Hematopoietic multipotent progenitor cell treated with erythropoietin and hydrocortisone succinate and interleukin-3 and kit ligand, for 17 days (in vitro differentiated cells): ENCODE data around the gene CX3CR1.

Source experiments
- DNase-seq: peaks from one replicate; pipeline ENCODE4 v3.0.0-alpha.2; 2015; ENCODE audit warnings: low spot score

Gene CX3CR1

GRCh38 chr3:39291903-39292329, 12.1 kb upstream of the CX3CR1 start:
- peak; percentile 79 for DNase-seq

GRCh38 chr3:39290255-39290654, 10.4 kb upstream of the CX3CR1 start:
- DNase-seq = no peak

DNA sequence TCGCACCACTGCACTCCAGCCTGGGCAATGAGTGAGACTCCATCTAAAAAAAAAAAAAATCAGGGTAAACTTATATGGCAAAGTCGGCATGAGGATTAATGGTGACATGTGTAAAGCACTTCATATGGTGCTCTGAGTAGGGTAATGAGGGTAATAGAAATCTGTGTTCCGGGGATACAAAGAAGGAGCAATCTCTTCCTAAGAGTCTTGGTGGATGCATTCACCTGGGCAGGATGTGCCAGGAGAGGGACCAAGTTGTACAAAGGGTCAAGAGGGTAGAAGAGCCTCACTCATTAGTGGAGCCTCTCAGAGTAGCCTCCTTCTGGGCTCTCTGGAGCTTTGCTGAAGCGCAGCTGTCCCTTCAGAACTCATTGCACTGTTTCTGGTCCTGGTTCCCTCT, 9.3 kb upstream of the CX3CR1 start:
- no peak for DNase-seq

GRCh38 chr3:39288300-39288808, 8.5 kb upstream of the CX3CR1 start:
- DNase-seq = peak; percentile 63

DNA sequence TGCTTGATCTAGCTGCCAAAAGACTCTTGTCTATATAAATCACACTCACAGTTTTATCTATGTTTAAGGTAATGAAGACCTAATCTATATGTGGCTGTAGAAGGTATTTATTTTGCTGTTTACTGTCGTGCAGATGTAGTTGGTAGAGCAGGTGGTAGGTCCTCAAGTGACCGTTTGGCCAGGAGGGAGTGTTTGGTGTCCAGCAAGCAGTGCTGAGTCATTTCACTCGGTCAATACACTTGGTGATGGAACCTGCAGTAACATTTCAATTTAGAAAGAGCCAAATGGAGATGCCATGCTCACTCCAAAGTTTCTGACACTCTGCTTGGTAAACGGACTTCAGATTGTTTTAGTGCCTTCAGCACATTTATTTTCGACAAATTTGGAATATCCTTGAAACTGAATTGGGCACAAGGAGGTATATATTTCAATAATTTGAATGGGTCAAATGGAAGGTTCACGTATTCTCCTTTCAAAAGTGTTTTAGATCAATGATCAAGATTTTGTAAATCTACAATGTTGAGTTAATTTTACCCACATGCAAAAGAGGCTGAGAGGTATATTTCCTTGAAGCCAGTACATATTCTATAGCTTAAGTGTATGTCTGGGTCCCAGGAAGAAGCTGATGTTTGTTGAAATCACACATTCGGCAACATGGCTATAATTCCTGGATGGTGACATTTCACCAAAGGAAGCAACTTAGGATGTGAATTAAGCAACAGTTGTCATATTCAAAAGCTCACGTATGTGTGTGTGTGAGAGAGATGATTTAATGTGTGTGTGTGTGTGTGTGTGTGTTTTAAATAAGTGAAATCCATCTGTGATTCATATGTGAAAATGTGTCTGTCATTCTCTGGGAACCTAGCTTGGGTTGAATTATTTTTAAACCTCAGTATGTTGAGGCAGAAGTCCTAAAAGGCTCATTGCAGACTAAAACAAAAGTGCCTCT, 7.7 kb upstream of the CX3CR1 start:
- DNase-seq = no peak

DNA sequence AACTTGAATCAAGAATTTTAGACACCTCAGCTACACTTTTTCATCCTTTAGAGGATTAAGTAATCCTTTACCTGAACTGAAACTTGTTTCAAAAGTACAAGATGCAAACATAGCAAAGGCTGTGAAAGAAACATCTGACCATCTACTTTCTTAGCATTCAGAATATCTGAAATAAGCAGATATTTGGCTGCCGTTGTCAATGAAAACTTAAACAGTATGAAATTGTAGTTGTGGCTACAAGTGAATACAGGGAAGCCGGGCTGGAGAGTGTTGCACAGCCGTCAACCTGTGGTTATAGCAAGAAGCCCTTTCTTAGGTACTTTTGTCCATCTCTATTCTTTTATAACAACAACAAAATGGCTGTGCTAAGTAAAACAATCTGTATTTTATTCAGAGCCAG, 6.9 kb upstream of the CX3CR1 start:
- DNase-seq = no peak

GRCh38 chr3:39285332-39285731, 5.5 kb upstream of the CX3CR1 start:
- DNase-seq = no peak

DNA sequence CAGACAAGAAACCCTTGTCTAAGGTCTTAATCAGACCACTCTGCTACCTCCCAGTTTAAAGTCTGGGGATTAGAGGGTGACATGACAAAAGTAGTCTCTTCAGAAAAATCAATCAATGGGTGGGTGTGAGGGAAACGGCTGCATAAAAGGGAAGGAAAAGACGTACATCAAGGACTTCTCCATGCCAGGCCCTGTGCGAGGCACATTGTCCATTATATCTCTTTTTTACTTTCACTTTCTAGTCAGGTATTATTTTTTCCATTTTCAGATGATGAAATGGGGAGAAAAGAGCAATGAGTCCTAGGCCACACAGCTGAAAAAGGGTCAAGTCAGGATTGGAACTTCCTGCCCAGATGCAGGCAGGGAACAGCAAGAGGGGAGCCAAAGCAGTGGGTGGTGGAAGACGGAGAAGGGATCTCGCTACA, 4.6 kb upstream of the CX3CR1 start:
- no peak for DNase-seq

- DNase-seq = no peak
Observed at GRCh38 chr3:39282057-39282456, 2.2 kb upstream of the CX3CR1 start.

GRCh38 chr3:39281533-39281932, 1.7 kb upstream of the CX3CR1 start:
- DNase-seq = no peak

DNA sequence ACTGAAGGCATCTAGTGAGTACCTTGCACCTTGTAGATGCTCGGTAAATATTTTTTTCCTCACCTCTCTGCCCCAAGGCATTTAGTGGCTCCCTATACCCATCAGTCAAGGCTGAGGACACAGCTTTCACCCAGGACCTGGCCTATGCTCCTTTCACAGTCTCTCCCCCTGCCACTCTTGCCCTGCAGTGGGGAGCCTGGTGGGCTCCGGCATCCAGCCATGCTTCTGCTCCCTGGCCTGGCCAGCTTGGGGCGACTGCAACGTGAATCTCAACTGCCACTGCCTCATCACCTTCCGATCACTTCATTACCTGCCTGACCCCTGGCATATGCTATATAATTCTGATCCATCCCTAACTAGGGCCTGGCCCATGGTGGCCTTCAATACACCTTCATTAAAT, 735 bp upstream of the CX3CR1 start:
- DNase-seq = no peak

GRCh38 chr3:39278616-39278935, 1.3 kb downstream of the CX3CR1 start:
- no peak for DNase-seq

GRCh38 chr3:39277893-39278615, 1.8 kb downstream of the CX3CR1 start:
- DNase-seq = no peak

DNA sequence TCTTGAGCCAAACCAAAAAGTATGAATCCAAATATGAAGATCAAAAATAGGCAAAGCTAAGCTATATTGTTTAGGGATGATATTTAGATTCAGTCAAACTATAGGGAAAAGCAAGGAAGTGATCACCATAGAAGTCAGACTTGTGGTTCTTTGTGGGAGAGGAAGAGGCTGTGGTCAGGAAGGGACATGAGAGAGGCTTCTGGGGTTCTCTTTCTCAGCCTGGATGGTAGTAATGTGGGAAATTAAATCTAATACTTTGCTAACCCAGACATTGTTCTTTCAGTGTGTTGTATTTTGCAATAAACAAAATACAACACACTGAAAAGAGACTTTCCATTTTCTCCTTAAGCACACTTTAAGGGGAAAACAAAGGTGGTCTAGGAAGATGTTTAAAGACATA, 3.1 kb downstream of the CX3CR1 start:
- DNase-seq = no peak

- DNase-seq = no peak
Observed at GRCh38 chr3:39275963-39276593, 3.8 kb downstream of the CX3CR1 start.

- DNase-seq = no peak
Observed at GRCh38 chr3:39275052-39275451, 4.8 kb downstream of the CX3CR1 start.

- DNase-seq = no peak
Observed at GRCh38 chr3:39273119-39273518, 6.7 kb downstream of the CX3CR1 start.

DNA sequence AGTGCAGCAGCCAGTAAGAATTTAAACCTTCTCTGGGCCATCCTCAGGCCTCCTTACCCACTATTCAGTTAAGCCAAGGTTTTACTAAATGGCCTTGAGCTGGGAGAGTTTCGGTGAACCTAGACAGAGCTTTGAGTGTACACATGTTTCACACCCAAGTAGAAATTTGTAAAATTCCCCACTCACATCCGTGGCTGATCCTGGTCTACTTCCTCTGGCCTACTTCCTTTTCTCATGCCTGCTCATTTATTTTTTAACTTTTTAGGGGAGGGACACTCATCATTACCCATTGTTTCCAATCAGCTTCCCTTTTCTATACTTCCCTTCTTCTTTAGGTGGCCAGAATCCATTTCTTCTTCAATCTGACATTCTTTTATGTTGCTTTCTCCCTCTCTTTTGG, 7.6 kb downstream of the CX3CR1 start:
- DNase-seq = no peak

DNA sequence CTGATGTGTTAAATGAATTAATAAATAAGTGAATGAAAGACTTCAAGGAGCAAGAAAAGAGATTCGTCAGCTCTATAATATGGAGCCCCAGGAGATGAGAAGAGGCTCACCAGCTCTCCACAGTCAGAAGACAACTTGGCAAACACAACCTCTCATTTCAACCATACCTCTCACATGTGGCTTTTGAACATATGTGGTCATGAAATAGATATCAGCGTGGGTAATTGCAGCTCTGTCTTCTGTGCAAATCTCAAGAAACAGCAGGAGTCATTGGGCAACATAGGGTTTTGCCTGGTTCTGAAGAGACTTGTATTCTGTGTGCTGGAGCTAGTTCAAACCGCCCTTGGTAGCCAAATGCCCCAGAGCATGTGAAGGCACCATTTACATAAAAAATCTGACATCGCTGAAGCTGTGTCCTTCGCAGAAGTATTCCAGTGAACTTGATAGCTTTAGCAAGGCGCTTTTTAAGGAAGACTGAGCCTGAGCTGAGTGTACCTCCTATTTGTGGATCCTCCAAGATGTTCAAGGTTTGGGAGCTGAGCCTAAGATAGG, 8.4 kb downstream of the CX3CR1 start:
- no peak for DNase-seq

DNA sequence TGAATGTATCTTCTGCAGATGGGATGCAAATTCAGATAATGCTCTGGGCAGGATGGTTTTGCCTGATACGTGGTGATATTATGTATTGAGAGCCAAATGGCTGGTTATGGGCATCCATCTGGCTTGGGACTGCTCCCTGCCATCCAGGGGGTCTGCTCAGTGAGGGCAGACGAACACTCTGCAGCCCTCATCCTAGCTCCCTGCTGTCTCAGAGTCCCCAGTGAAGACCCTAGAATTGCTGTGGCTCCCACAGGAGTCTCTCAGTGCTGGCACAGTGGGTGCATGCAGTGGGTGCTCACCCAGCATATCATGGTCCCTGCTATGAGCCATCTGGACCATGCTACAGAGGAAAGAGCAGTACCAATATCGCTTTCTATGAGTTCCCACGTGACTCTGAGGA, 10.3 kb downstream of the CX3CR1 start:
- no peak for DNase-seq

GRCh38 chr3:39268549-39268900, 11.3 kb downstream of the CX3CR1 start:
- no peak for DNase-seq
